GM23338 (cell line): Measurements from ENCODE around the gene LRIG1. TPM values are rescaled to one million over a fixed set of nuclear protein-coding genes. Genes with fewer than 3 reads are reported as not detected.
A peak's percentile ranks its signal among the peaks of the same experiment; 100 is the strongest.

Experiments used
- ATAC-seq: fragments of 200-7000 bp; cut with Tn5 transposase; 3 replicates; pipeline ENCODE4 v1.9.1; 2020
- DNase-seq: peaks from one replicate; pipeline ENCODE4 v3.0.0-alpha.2; 2015; ENCODE audit warnings: low spot score
- H2AFZ ChIP-seq: fragments of 200-600 bp; sonication (generic); 2 replicates; pipeline ENCODE4 v1.8.0; 2016; ENCODE audit warnings: antibody characterized with exemption, mild to moderate bottlenecking, moderate library complexity
- H3F3A ChIP-seq: fragments of 200-600 bp; sonication (generic); replicated peaks from 2 replicates; pipeline ENCODE4 v1.8.0; 2017; ENCODE audit warnings: antibody characterized with exemption, mixed run types, low read depth
- H3K27ac ChIP-seq: fragments of 200-600 bp; sonication (generic); 2 replicates; pipeline ENCODE4 v1.6.1; 2016; ENCODE audit warnings: low read depth
- H3K27me3 ChIP-seq: fragments of 200-600 bp; sonication (generic); 2 replicates; pipeline ENCODE4 v1.8.0; 2016; ENCODE audit warnings: mild to moderate bottlenecking, mixed run types, moderate library complexity; ENCODE audit not compliant: insufficient read depth
- H3K36me3 ChIP-seq: fragments of 200-600 bp; sonication (generic); 2 replicates; pipeline ENCODE4 v1.8.0; 2016; ENCODE audit warnings: mild to moderate bottlenecking; ENCODE audit not compliant: insufficient read depth
- H3K4me1 ChIP-seq: fragments of 200-600 bp; sonication (generic); 2 replicates; pipeline ENCODE4 v1.8.0; 2016; ENCODE audit warnings: mild to moderate bottlenecking, moderate library complexity; ENCODE audit not compliant: insufficient read depth
- H3K4me2 ChIP-seq: fragments of 200-600 bp; sonication (generic); 2 replicates; pipeline ENCODE4 v1.7.1; 2017; ENCODE audit warnings: mixed run types
- H3K4me3 ChIP-seq: fragments of 200-600 bp; sonication (generic); 2 replicates; pipeline ENCODE4 v1.6.1; 2016; ENCODE audit warnings: mixed run types
- H3K79me2 ChIP-seq: fragments of 200-600 bp; sonication (generic); replicated peaks from 2 replicates; pipeline ENCODE4 v1.8.0; 2017; ENCODE audit warnings: mild to moderate bottlenecking; ENCODE audit not compliant: insufficient read depth
- H3K9me2 ChIP-seq: fragments of 200-600 bp; sonication (generic); 2 replicates; pipeline ENCODE4 v1.8.0; 2017; ENCODE audit not compliant: insufficient read depth
- H4K20me1 ChIP-seq: fragments of 200-600 bp; sonication (generic); replicated peaks from 2 replicates; pipeline ENCODE4 v1.8.0; 2017; ENCODE audit warnings: mild to moderate bottlenecking; ENCODE audit not compliant: insufficient read depth
- H3K27ac Mint-ChIP-seq: 2 replicates; pipeline ENCODE4 v1.8.0; 2020; ENCODE audit warnings: inconsistent platforms, mild to moderate bottlenecking, moderate library complexity, mixed read lengths
- H3K27me3 Mint-ChIP-seq: 3 replicates; pipeline ENCODE4 v1.8.0; 2022; ENCODE audit warnings: low read depth, mild to moderate bottlenecking, moderate library complexity, mixed read lengths, inconsistent platforms; ENCODE audit not compliant: insufficient read depth, poor library complexity
- H3K36me3 Mint-ChIP-seq: 3 replicates; pipeline ENCODE4 v1.8.0; 2021; ENCODE audit warnings: low read depth, mild to moderate bottlenecking, inconsistent platforms, moderate library complexity, mixed read lengths
- H3K4me1 Mint-ChIP-seq: 3 replicates; pipeline ENCODE4 v1.8.0; 2020; ENCODE audit warnings: mild to moderate bottlenecking, inconsistent platforms, mixed read lengths
- H3K4me3 Mint-ChIP-seq: 3 replicates; pipeline ENCODE4 v1.8.0; 2021; ENCODE audit warnings: moderate library complexity, mild to moderate bottlenecking, inconsistent platforms, mixed read lengths
- H3K9me3 Mint-ChIP-seq: 3 replicates; pipeline ENCODE4 v1.8.0; 2020; ENCODE audit warnings: moderate library complexity, mild to moderate bottlenecking, inconsistent platforms, mixed read lengths
- CREB1 ChIP-seq: fragments of 250-450 bp; sonication (Bioruptor Pico); IDR thresholded peaks from 2 replicates; pipeline ENCODE4 v1.5.0; 2020; ENCODE audit warnings: low read depth, mild to moderate bottlenecking, moderate library complexity
- EZH2 ChIP-seq: fragments of 200-600 bp; sonication (generic); IDR thresholded peaks from one replicate; pipeline ENCODE4 v1.8.0; 2017; ENCODE audit warnings: antibody characterized with exemption, mild to moderate bottlenecking, low read depth; ENCODE audit not compliant: unreplicated experiment
- EZH2phosphoT487 ChIP-seq: fragments of 200-600 bp; sonication (generic); IDR thresholded peaks from one replicate; pipeline ENCODE4 v1.8.1; 2018; ENCODE audit warnings: antibody characterized with exemption; ENCODE audit not compliant: unreplicated experiment
- JUNB ChIP-seq: IDR thresholded peaks from one replicate; pipeline ENCODE4 v1.6.1; 2016; ENCODE audit warnings: antibody characterized with exemption; ENCODE audit not compliant: unreplicated experiment
- NANOG ChIP-seq: IDR thresholded peaks from 2 replicates; pipeline ENCODE4 v1.6.1; 2016; ENCODE audit warnings: antibody characterized with exemption, borderline replicate concordance
- POLR2AphosphoS5 ChIP-seq: IDR thresholded peaks from 2 replicates; pipeline ENCODE4 v1.6.1; 2016; ENCODE audit warnings: antibody characterized with exemption, low read depth
- STAT1 ChIP-seq: IDR thresholded peaks from one replicate; pipeline ENCODE4 v1.6.1; 2016; ENCODE audit warnings: antibody characterized with exemption; ENCODE audit not compliant: unreplicated experiment
- ZNF114 ChIP-seq: fragments of 250-450 bp; sonication (Bioruptor Pico); IDR thresholded peaks from 2 replicates; pipeline ENCODE4 v1.5.0; 2020; ENCODE audit warnings: mild to moderate bottlenecking, moderate library complexity
- ZNF331 ChIP-seq: fragments of 250-450 bp; sonication (Bioruptor Pico); IDR thresholded peaks from 2 replicates; pipeline ENCODE4 v1.5.0; 2020; ENCODE audit warnings: low read depth, mild to moderate bottlenecking, moderate library complexity
- polyA plus RNA-seq: library from polyadenylated mRNA; unstranded; fragments of >200 nt; fragmentation: Nextera tagmentation; extraction: Ambion mirVana; gene quantifications from 2 replicates; pipeline ENCODE4 v1.2.1, GENCODE V29; 2016
- total RNA-seq: library from RNA; depleted of rRNA; stranded (reverse); fragments of >200 nt; shearing (Covaris generic); gene quantifications from 2 replicates; pipeline ENCODE4 v1.2.3, GENCODE V29; 2014
- TF ChIP-seq, protein P1 (sequence below): IDR thresholded peaks from one replicate; pipeline ENCODE4 v1.6.1; 2018; ENCODE audit warnings: antibody characterized with exemption; ENCODE audit not compliant: unreplicated experiment
- TF ChIP-seq, protein P2 (sequence below), 2 experiments: fragments of 200-600 bp in 1 of 2; sonication (generic) in 1 of 2; conservative IDR thresholded peaks; 2 replicates each; pipeline versions ENCODE4 v1.5.1 to v1.6.1; 2016 to 2017; ENCODE audit warnings: antibody characterized with exemption in 2 of 2, low read depth in 2 of 2, mild to moderate bottlenecking in 2 of 2, moderate library complexity in 1 of 2
- TF ChIP-seq, protein P3 (sequence below): IDR thresholded peaks from 2 replicates; pipeline ENCODE4 v1.6.1; 2016; ENCODE audit warnings: antibody characterized with exemption
- TF ChIP-seq, protein P4 (sequence below): fragments of 250-450 bp; sonication (Bioruptor Pico); IDR thresholded peaks from 2 replicates; pipeline ENCODE4 v1.5.0; 2020; ENCODE audit warnings: mild to moderate bottlenecking, moderate library complexity

Gene LRIG1
- total and polyA plus RNA-seq, 2 experiments from 2014 or later, result 40.0 to 134 TPM

DNA sequence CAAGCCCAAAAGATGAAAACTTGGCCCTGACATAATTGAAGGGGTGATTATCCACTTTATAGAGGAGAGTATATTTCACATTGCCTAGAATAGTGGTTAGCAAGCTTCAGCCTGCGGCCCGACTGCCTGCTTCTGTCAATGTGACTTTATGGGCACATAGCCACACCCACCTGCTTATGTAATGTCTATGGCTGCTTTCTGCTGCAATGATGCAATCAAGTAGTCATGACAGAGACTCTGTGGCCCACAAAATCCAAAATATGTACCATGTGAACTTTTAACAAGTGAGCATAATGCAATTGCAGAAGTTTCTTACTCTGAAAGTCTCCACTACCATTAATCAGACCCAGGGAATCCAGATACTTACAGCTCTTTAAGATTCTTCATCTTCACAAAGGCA lies 103.1 kb downstream of the LRIG1 start (continued):
- no peak for TF ChIP-seq EZH2

DNA sequence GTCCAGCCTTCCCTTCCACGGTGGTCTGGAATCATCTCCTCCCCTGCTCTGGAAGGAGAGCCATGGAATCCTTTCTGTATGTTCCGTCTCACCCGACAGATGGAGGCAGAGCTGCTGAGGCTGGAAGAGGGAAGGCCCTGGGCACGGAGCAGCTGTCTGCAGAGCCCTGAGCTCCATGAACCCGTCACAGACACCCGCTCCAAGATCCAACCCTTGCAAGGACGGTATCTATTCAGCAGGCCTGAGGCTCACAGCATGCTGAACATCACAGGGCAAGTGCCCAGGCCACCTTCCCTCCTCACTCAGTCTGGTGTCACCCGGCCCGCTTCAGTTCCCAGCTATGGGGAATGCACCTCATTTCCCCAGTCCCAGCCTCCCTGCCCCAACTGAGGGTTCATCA lies 103.9 kb downstream of the LRIG1 start:
- H3K4me2 ChIP-seq, result no peak overlapping the region
- no peak overlapping the region for H3K4me3 ChIP-seq
- peaks cover 34% of the 10 kb centered on the region for H3K36me3 ChIP-seq
- H3K27me3 ChIP-seq, result no peaks in the 10 kb centered on the region
- H3K79me2 ChIP-seq, result peaks cover 12% of the 10 kb centered on the region
- no peaks in the 10 kb centered on the region; the same call in 1 of the 2 replicates for H3K9me2 ChIP-seq
- peaks cover 7% of the 10 kb centered on the region for H3K4me1 ChIP-seq
- H2AFZ ChIP-seq, result no peak overlapping the region
- no peak overlapping the region for H3K4me3 Mint-ChIP-seq
- peaks cover 26% of the 10 kb centered on the region for H3K4me1 Mint-ChIP-seq
- peaks cover 27% of the 10 kb centered on the region for H3K27me3 Mint-ChIP-seq
- peak overlapping the region; percentile 46; the same call in 1 of the 2 replicates for H3K27ac Mint-ChIP-seq
- H4K20me1 ChIP-seq, result peaks cover 20% of the 10 kb centered on the region
- DNase-seq (no peak), ATAC-seq (no peak)
- H3K27ac ChIP-seq, result no peak overlapping the region
- TF ChIP-seq, protein P1, sequence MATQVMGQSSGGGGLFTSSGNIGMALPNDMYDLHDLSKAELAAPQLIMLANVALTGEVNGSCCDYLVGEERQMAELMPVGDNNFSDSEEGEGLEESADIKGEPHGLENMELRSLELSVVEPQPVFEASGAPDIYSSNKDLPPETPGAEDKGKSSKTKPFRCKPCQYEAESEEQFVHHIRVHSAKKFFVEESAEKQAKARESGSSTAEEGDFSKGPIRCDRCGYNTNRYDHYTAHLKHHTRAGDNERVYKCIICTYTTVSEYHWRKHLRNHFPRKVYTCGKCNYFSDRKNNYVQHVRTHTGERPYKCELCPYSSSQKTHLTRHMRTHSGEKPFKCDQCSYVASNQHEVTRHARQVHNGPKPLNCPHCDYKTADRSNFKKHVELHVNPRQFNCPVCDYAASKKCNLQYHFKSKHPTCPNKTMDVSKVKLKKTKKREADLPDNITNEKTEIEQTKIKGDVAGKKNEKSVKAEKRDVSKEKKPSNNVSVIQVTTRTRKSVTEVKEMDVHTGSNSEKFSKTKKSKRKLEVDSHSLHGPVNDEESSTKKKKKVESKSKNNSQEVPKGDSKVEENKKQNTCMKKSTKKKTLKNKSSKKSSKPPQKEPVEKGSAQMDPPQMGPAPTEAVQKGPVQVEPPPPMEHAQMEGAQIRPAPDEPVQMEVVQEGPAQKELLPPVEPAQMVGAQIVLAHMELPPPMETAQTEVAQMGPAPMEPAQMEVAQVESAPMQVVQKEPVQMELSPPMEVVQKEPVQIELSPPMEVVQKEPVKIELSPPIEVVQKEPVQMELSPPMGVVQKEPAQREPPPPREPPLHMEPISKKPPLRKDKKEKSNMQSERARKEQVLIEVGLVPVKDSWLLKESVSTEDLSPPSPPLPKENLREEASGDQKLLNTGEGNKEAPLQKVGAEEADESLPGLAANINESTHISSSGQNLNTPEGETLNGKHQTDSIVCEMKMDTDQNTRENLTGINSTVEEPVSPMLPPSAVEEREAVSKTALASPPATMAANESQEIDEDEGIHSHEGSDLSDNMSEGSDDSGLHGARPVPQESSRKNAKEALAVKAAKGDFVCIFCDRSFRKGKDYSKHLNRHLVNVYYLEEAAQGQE, result no peak
- TF ChIP-seq, protein P2, sequence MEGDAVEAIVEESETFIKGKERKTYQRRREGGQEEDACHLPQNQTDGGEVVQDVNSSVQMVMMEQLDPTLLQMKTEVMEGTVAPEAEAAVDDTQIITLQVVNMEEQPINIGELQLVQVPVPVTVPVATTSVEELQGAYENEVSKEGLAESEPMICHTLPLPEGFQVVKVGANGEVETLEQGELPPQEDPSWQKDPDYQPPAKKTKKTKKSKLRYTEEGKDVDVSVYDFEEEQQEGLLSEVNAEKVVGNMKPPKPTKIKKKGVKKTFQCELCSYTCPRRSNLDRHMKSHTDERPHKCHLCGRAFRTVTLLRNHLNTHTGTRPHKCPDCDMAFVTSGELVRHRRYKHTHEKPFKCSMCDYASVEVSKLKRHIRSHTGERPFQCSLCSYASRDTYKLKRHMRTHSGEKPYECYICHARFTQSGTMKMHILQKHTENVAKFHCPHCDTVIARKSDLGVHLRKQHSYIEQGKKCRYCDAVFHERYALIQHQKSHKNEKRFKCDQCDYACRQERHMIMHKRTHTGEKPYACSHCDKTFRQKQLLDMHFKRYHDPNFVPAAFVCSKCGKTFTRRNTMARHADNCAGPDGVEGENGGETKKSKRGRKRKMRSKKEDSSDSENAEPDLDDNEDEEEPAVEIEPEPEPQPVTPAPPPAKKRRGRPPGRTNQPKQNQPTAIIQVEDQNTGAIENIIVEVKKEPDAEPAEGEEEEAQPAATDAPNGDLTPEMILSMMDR (conservative IDR thresholded peaks at IDR 0.05; ENCODE audit: low read depth in 2 of 2), result no peak
- TF ChIP-seq CREB1 (no peak), POLR2AphosphoS5 (no peak), ZNF114 (CRISPR knock-in tag) (no peak), STAT1 (no peak), ZNF331 (CRISPR knock-in tag) (no peak), EZH2phosphoT487 (no peak), JUNB (no peak), EZH2 (no peak), NANOG (no peak)
- TF ChIP-seq, protein P3, sequence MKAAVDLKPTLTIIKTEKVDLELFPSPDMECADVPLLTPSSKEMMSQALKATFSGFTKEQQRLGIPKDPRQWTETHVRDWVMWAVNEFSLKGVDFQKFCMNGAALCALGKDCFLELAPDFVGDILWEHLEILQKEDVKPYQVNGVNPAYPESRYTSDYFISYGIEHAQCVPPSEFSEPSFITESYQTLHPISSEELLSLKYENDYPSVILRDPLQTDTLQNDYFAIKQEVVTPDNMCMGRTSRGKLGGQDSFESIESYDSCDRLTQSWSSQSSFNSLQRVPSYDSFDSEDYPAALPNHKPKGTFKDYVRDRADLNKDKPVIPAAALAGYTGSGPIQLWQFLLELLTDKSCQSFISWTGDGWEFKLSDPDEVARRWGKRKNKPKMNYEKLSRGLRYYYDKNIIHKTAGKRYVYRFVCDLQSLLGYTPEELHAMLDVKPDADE, result no peak
- TF ChIP-seq, protein P4, sequence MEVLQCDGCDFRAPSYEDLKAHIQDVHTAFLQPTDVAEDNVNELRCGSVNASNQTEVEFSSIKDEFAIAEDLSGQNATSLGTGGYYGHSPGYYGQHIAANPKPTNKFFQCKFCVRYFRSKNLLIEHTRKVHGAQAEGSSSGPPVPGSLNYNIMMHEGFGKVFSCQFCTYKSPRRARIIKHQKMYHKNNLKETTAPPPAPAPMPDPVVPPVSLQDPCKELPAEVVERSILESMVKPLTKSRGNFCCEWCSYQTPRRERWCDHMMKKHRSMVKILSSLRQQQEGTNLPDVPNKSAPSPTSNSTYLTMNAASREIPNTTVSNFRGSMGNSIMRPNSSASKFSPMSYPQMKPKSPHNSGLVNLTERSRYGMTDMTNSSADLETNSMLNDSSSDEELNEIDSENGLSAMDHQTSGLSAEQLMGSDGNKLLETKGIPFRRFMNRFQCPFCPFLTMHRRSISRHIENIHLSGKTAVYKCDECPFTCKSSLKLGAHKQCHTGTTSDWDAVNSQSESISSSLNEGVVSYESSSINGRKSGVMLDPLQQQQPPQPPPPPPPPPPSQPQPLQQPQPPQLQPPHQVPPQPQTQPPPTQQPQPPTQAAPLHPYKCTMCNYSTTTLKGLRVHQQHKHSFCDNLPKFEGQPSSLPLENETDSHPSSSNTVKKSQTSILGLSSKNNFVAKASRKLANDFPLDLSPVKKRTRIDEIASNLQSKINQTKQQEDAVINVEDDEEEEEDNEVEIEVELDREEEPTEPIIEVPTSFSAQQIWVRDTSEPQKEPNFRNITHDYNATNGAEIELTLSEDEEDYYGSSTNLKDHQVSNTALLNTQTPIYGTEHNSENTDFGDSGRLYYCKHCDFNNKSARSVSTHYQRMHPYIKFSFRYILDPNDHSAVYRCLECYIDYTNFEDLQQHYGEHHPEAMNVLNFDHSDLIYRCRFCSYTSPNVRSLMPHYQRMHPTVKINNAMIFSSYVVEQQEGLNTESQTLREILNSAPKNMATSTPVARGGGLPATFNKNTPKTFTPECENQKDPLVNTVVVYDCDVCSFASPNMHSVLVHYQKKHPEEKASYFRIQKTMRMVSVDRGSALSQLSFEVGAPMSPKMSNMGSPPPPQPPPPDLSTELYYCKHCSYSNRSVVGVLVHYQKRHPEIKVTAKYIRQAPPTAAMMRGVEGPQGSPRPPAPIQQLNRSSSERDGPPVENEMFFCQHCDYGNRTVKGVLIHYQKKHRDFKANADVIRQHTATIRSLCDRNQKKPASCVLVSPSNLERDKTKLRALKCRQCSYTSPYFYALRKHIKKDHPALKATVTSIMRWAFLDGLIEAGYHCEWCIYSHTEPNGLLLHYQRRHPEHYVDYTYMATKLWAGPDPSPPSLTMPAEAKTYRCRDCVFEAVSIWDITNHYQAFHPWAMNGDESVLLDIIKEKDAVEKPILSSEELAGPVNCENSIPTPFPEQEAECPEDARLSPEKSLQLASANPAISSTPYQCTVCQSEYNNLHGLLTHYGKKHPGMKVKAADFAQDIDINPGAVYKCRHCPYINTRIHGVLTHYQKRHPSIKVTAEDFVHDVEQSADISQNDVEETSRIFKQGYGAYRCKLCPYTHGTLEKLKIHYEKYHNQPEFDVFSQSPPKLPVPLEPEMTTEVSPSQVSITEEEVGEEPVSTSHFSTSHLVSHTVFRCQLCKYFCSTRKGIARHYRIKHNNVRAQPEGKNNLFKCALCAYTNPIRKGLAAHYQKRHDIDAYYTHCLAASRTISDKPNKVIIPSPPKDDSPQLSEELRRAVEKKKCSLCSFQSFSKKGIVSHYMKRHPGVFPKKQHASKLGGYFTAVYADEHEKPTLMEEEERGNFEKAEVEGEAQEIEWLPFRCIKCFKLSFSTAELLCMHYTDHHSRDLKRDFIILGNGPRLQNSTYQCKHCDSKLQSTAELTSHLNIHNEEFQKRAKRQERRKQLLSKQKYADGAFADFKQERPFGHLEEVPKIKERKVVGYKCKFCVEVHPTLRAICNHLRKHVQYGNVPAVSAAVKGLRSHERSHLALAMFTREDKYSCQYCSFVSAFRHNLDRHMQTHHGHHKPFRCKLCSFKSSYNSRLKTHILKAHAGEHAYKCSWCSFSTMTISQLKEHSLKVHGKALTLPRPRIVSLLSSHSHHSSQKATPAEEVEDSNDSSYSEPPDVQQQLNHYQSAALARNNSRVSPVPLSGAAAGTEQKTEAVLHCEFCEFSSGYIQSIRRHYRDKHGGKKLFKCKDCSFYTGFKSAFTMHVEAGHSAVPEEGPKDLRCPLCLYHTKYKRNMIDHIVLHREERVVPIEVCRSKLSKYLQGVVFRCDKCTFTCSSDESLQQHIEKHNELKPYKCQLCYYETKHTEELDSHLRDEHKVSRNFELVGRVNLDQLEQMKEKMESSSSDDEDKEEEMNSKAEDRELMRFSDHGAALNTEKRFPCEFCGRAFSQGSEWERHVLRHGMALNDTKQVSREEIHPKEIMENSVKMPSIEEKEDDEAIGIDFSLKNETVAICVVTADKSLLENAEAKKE (CRISPR knock-in tag), result no peak
- H3K36me3 Mint-ChIP-seq, result peaks cover 97% of the 10 kb centered on the region
- no peaks in the 10 kb centered on the region for H3F3A ChIP-seq
- no peaks in the 10 kb centered on the region for H3K9me3 Mint-ChIP-seq
